ENCODE measurements around the gene GABBR2.

Gene GABBR2

DNA sequence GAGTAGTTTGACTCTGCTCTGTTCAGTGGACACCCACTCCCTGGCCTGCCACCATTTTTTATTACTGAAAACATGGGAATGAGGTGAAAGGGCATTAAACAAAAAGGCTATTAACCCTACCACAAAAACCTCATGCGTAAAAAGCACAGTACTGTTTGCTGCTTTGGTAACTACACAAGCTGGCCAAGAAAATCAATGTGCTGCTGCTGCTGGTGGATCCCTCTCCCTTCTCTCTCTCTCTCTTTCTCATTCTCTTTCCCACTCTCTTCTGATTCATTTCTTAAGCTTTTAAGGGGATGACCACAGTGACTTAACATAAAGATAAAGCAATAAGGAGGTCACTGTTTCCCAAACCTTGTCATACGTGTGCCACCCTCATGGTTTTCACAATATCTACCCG is 270.1 kb downstream of the GABBR2 start:
- DNase-seq (ENCODE audit: low spot score), result peak; percentile 27

DNA sequence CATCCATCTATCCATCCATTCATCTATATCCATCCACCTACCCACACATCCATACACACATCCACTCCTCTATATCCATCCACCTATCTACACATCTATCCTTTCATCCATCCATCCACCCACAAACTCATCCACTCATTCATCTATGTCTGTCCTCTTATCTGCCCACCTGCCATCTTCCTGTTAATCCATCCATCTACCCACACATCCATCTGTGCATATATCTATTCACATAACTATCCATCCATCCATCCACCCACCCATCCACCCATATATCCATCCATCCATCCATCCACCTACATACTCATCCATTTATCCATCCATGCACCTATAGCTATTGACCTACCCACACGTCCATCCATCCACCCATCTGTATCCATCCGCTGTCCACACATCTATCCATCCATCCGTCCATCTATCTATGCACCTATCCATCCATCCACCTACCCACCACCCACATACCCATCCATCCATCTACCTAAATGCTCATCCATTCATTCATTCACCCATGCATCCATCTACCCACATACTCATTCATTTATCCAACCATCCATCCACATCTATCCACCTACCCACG is 271.2 kb downstream of the GABBR2 start:
- DNase-seq (ENCODE audit: low spot score), result no peak

GRCh38 chr9:98432960-98433359 is 275.8 kb downstream of the GABBR2 start:
- no peak for DNase-seq (ENCODE audit: low spot score)

DNA sequence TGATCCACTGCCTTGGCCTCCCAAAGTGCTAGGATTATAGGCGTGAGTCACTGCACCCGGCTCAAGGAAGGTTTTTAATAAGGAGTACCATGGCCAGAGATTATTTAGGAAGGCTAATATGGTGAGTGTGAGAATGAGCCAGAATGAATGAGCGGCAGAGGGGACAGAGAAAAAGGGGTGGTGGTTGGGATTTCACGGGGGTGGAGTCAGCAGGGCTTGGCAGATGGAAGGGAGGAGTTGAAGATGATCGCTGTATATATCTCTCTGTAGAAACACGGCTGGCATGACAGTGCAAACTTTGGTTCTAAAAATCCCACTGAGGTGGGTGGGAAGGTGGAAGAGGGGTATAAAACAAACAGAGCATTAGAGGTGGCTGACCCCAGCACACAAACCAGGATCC is 276.6 kb downstream of the GABBR2 start:
- DNase-seq (ENCODE audit: low spot score), result no peak

DNA sequence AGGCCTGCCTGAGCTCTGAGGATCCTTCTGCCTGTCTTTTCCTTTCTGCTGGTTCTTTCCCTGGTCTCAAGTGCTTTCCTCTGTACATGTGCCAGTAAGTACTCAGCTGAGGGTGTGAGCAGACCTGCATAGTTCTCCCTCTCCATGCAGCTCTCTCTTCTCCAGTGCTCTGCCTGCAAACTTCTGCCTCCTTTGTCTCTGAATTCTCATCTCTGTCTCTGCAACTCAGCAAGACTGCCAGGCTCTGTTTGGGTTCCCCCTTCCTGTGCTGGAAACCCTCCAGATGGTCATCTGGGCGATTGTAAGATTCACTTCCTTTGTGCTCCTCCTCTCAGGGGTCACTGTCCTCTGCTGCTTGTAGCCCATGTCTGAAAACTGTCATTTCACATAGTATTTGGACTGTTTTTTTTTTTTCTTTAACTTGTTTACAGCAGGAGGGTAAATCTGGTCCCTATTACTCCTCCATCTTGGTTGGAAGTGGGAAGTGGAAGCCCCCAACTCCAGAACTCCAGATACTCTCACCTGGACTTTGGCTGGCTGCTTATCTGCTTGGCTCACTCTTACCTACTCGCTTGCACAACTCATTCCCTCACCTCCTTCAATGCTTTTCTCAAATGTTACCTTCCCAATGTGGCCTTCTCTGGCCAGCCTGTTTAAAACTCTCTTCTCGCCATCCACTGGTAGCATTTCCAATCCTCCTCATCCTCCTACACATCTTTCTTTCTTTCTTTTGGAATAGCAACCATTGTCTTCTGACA is 278.0 kb downstream of the GABBR2 start:
- DNase-seq (ENCODE audit: low spot score), result peak; percentile 55

DNA sequence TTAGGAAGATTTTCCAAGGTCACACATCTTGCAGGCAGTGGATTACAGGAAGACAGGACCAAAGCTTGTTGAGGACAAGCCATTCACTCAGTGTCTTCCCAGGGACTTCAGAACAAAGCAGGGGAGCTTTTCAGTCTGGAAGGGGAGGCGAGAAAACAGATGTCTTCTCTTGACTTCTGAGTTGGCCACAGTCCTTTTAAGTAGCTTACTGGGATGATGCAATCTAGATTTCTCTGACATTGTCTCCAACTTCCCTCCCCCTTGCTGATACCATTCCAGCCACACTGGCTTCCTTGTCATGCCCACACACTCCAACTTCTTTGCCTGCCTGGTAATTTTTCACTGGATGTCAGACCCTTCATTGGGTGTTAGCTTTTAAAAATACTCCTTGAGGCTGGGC is 279.1 kb downstream of the GABBR2 start:
- DNase-seq (ENCODE audit: low spot score), result peak; percentile 11

- DNase-seq (ENCODE audit: low spot score), result no peak
These were observed 280.3 kb downstream of the GABBR2 start for GRCh38 chr9:98428454-98428853.

GRCh38 chr9:98427491-98427890 is 281.2 kb downstream of the GABBR2 start:
- DNase-seq (ENCODE audit: low spot score), result no peak

DNA sequence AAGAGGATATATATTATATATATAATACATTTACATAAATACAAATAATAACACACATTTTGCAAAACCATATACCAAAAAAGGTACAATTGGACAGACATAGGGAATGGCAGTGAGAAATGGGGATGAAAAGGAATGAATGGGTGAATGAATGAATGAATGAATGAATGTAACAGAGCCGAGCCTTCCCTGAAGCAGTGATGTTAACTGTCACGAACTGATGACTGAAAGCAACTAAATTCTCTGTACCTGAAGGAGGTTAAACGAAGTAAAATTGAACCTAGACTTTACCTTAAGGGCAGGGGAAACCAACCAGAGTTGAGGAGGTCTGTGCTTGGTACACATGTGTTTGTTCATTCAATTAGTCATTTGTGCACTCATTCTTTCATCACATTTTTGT is 283.7 kb downstream of the GABBR2 start:
- DNase-seq (ENCODE audit: low spot score), result no peak

- DNase-seq (ENCODE audit: low spot score), result no peak
These were observed 289.5 kb downstream of the GABBR2 start for GRCh38 chr9:98419260-98419603.

DNA sequence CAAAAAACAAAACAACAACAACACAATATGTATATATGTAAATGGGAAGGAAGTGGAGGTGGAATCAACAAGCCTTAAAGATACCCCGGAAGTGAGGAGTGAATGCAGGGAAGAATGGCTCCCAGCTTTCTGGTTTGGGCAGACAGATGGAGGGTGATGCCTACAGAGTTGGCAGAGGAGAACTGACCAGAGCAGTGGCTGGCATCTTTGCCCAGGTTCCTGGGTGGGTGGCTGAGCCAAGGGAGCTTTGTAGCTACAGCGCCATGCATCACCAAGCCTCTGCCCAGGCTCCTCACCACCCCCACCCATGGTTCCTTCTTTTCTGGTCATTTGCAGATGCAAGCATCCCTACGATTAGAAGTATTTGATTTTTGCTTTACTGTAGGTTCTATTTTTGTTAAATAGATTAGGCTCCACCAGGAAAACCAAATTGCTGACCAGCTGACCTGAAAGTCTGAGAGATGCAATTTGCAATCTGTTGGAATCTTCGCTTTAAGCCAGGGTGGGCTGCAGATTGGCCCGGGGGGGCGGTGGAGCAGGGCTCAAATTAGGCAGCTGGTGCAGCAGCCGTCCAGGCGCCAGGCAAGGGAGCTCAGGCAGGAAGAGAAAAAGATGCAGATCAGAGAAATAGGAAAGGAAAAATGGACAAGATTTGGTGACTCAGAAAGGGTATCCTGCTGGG is 290.0 kb downstream of the GABBR2 start:
- no peak for DNase-seq (ENCODE audit: low spot score)

DNA sequence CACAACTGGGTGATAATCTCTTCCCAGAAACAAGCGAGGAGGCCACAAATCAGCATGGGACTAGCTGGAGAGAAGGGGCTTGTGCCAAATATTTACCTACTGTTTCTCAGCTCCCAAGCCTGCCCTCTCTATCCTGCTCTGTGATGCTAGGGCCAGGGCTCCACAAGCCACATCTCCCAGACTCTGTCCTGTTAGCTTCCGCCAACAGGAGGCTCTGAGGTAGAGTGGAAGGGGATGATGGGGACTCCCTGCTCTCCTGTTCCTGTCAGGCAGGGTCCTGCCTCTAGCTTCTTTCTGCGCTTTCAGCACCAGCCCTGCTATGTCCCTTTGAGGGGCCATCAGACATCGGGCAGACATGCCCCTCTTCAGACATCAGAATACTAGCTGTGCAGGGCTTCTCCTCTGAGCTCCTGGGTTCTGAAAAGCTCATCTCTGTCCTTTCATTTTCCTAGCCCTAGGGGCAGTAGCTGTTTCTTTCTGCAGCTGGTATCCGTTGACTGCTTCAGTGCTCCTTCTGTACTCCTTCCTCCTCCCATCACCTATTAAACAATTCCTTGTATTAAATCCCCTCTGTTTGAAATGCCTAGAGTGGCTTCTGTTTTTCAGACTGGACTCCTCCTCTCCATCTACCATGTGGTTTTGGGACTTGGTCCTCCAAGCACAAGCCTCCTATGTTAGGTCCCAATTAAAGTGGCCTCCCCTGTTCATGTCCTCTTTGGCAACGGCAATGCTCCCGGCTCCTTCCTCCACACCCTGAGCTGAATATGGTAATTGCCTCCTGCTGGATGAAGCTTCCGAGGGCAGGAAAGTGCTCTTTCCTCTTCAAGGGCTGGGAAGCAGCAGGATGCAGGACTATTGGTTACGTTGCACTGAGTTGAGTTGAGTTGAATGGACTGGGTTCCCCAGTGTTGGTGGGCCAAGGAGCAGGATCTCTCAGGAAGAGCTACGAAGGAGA is 292.2 kb downstream of the GABBR2 start:
- no peak for DNase-seq (ENCODE audit: low spot score)

GRCh38 chr9:98415782-98416181 is 293.0 kb downstream of the GABBR2 start:
- no peak for DNase-seq (ENCODE audit: low spot score)

DNA sequence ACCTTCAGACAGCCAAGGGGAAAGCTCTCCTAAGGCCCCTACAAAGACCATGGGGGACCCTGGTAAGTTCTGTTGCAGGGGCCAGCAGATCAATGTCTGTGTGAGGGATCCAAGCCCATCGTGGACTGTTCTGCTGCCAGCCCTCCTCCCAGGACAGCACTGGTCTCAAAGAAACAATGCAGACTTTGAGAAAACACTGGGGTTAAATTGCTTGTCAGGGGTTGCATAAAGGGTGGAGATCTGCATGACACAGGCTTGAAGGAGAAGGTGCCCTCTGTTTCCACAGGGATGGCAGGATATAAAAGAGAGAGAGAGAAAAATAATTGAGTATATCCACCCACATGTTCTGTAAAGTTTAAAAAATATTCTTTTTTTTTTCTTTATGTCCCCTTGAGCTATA is 295.7 kb downstream of the GABBR2 start:
- no peak for DNase-seq (ENCODE audit: low spot score)

DNA sequence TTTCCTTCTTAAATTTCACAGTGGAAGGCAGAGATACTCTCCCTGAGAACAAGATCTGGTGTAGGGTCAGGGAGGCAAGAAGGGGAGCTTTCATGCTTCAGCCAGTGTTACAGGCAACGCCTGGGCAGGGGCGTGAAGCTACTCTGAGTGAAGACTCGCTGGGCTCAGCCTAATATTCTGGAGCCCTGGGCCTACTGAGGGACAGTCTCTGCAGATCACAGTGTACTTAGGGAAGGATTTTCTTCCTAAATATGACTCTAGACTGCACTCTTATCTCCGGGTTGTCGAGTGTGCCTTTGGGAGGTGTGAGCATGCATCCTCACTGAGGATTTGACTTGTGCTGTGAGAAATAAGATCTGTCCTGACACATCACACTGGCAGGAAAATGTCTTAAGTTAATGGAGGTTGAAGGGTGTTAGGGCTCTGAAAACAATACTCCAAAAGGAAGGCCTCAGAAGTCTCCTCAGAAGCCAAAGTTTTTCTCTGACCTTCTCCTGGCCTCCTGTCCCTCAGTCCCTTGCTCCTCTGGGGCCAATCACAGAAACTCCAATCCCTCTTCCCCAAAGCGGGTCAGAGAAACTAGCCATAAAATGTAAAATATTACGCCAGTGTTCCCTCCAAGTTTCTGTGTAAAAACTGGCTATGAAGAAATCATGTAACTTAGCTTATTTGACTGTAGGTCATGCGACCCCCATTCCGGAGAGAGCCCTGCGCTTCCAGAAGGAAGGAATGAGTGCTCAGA is 296.5 kb downstream of the GABBR2 start:
- DNase-seq (ENCODE audit: low spot score), result no peak

DNA sequence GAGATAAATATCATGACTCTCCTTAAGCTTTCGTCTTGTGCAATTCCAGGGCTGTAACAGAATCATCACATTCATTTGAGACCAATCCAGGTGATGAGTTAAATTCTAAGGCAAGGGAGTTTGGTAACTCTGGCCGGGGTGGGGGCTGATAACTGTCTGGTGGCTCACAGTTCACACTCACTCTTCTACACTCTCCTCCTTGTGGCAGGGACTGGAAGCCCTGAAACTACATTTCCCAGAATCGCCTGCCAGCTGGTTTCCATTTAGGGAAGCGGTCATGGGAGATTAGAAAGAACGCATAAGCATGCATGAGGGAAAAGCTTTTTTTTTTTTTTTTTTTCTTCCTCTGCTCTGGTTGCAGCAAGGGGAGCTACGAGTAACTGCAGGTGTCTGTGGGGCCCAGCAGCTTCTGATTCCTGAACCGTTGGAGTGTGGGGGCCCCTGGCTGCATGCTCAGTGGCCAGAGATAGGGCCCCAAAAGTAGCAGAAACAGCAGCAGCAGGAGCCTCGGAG is 298.5 kb downstream of the GABBR2 start:
- peak; percentile 31 for DNase-seq (ENCODE audit: low spot score)

GRCh38 chr9:98409719-98410118 is 299.0 kb downstream of the GABBR2 start:
- DNase-seq (ENCODE audit: low spot score), result no peak

DNA sequence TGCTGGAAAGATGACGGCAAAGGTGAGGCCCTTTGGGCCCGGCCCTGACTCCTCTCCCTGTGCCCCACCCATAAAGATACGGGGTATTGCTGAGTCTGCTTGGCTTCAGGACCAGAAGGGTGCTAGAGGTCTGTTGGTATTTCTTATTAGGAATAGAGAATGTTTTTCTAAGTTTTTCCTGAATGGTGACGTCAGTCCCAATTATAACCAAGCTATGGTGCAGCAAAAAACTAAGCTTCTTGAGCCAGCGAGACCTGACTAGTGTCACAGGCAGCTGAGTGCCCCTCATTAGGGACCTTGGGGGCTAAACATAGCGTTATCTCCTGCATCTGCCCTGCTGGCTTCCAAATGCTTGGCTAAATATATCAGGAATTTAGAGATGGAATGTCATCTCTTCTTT is 302.3 kb downstream of the GABBR2 start:
- DNase-seq (ENCODE audit: low spot score), result no peak

DNA sequence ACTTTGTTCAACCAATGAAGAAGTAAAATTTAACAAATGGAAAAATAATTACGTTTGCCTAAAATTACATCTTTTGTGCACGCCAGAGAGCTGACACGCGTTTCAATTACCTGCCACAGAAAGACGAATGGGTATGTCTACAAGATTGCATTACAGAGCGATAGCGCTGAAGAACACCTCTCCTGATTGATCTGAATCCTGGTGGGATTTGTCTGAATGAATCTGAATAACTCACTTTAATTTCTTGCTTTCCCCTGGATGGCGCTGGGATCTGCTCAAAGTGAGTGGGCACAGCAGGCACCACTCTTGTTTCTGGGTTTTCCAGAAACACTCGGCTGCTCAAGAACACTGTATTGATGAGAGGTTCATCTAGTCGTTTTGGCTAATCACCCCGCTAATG is 304.5 kb downstream of the GABBR2 start:
- DNase-seq (ENCODE audit: low spot score), result no peak

DNA sequence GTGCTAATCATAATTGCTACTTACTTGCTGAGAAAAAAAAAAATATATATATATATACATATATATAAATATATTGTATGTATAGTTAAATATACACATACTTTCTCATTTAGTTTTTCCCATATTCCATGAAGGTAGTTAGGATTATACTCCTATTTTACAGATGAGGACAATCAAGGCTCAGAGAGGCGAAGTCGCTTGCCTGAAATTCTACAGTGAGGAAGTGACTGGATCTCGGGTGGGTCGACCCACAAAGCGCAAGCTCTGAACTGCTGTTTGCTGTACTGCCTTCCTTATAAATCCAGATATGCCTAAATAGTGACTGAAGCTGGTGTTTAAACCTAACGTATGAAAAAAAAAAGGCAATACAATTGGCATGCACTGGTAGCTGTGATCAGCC is 305.0 kb downstream of the GABBR2 start:
- DNase-seq (ENCODE audit: low spot score), result no peak

Data from globus pallidus (tissue), 1 donor.